NT2/D1 (cell line): ENCODE data around the gene CP.

Experiments used
- YY1 ChIP-seq: IDR thresholded peaks from 2 replicates; pipeline ENCODE4 v1.6.1; 2011; ENCODE audit not compliant: insufficient read length, insufficient read depth
- ZNF274 ChIP-seq: IDR thresholded peaks from 2 replicates; pipeline ENCODE4 v1.6.1; 2011; ENCODE audit warnings: mild to moderate bottlenecking, low read depth, low read length

GRCh38 chr3:149251186-149251585 lies 29.6 kb upstream of the CP start:
- TF ChIP-seq YY1 (no peak), ZNF274 (no peak)
